ENCODE measurements around the gene GFOD2. TPM values are rescaled to one million over a fixed set of nuclear protein-coding genes. Genes with fewer than 3 reads are reported as not detected.
"Not testable (repeated sequence)": the region's sequence is repeated elsewhere in the genome, so short reads cannot be mapped to it uniquely, and the experiment has no call there.

Gene GFOD2
- total RNA-seq, 1 experiment from 2014 or later = 26.2 TPM

GRCh38 chr16:67709050-67709449 is 10.1 kb downstream of the GFOD2 start:
- no peak for DNase-seq (ENCODE audit: low spot score)
- in situ Hi-C loops (cut with HindIII; ENCODE audit: low sequenced_read_pairs) = no loop called here

GRCh38 chr16:67708368-67708771 is 10.7 kb downstream of the GFOD2 start:
- DNase-seq (ENCODE audit: low spot score) = no peak
- in situ Hi-C loops (cut with HindIII; ENCODE audit: low sequenced_read_pairs) = no loop called here

GRCh38 chr16:67707790-67708189 is 11.3 kb downstream of the GFOD2 start:
- in situ Hi-C loops (cut with HindIII; ENCODE audit: low sequenced_read_pairs) = no loop called here
- DNase-seq (ENCODE audit: low spot score) = no peak

GRCh38 chr16:67707210-67707609 is 11.9 kb downstream of the GFOD2 start:
- in situ Hi-C loops (cut with HindIII; ENCODE audit: low sequenced_read_pairs) = no loop called here

GRCh38 chr16:67704110-67704509 is 15.0 kb downstream of the GFOD2 start:
- in situ Hi-C loops (cut with HindIII; ENCODE audit: low sequenced_read_pairs) = no loop called here
- no peak for DNase-seq (ENCODE audit: low spot score)

More at GRCh38 chr16:67707210-67707609, 11.9 kb downstream of the GFOD2 start:
- no peak for DNase-seq (ENCODE audit: low spot score)

GRCh38 chr16:67703626-67704025 is 15.5 kb downstream of the GFOD2 start:
- peak; percentile 24 for DNase-seq (ENCODE audit: low spot score)
- in situ Hi-C loops (cut with HindIII; ENCODE audit: low sequenced_read_pairs) = no loop called here

GRCh38 chr16:67702130-67702529 is 17.0 kb downstream of the GFOD2 start:
- in situ Hi-C loops (cut with HindIII; ENCODE audit: low sequenced_read_pairs) = no loop called here
- peak; percentile 27 for DNase-seq (ENCODE audit: low spot score)

GRCh38 chr16:67701420-67701819 is 17.7 kb downstream of the GFOD2 start:
- peak; percentile 37 for DNase-seq (ENCODE audit: low spot score)
- in situ Hi-C loops (cut with HindIII; ENCODE audit: low sequenced_read_pairs) = no loop called here

- in situ Hi-C loops (cut with HindIII; ENCODE audit: low sequenced_read_pairs) = loop anchor here (25.0 kb wide), 1 partner anchor 188 kb away; the partner anchor contains the start of genes NRN1L and PSKH1
- no peak for DNase-seq (ENCODE audit: low spot score)
Observed at GRCh38 chr16:67699265-67699664, 19.9 kb downstream of the GFOD2 start.

- in situ Hi-C loops (cut with HindIII; ENCODE audit: low sequenced_read_pairs) = loop anchor here (25.0 kb wide), 1 partner anchor 190 kb away; the partner anchor contains the start of genes NRN1L and PSKH1
- no peak for DNase-seq (ENCODE audit: low spot score)
Observed at GRCh38 chr16:67697422-67698185, 21.5 kb downstream of the GFOD2 start.

GRCh38 chr16:67694611-67695010 is 24.5 kb downstream of the GFOD2 start:
- in situ Hi-C loops (cut with HindIII; ENCODE audit: low sequenced_read_pairs) = loop anchor here (25.0 kb wide), 1 partner anchor 193 kb away; the partner anchor contains the start of genes NRN1L and PSKH1
- DNase-seq (ENCODE audit: low spot score) = peak; percentile 94

GRCh38 chr16:67693517-67694285 is 25.4 kb downstream of the GFOD2 start:
- in situ Hi-C loops (cut with HindIII; ENCODE audit: low sequenced_read_pairs) = loop anchor here (25.0 kb wide), 1 partner anchor 194 kb away; the partner anchor contains the start of genes NRN1L and PSKH1

GRCh38 chr16:67685388-67686112 is 33.6 kb downstream of the GFOD2 start:
- in situ Hi-C loops (cut with HindIII; ENCODE audit: low sequenced_read_pairs) = loop anchor here (25.0 kb wide), 1 partner anchor 202 kb away; the partner anchor contains the start of genes NRN1L and PSKH1

More at GRCh38 chr16:67693517-67694285, 25.4 kb downstream of the GFOD2 start:
- not testable (repeated sequence) for DNase-seq (ENCODE audit: low spot score)

GRCh38 chr16:67683767-67684166 is 35.3 kb downstream of the GFOD2 start:
- no peak for DNase-seq (ENCODE audit: low spot score)
- in situ Hi-C loops (cut with HindIII; ENCODE audit: low sequenced_read_pairs) = loop anchor here (5.0 to 25.0 kb wide), 2 partner anchors 34 to 204 kb away; partner anchors contain the start of genes GFOD2, NRN1L and PSKH1

More at GRCh38 chr16:67685388-67686112, 33.6 kb downstream of the GFOD2 start:
- peak; percentile 22 for DNase-seq (ENCODE audit: low spot score)

- no peak for DNase-seq (ENCODE audit: low spot score)
- in situ Hi-C loops (cut with HindIII; ENCODE audit: low sequenced_read_pairs) = loop anchor here (5.0 to 25.0 kb wide), 2 partner anchors 37 to 207 kb away; partner anchors contain the start of genes GFOD2, NRN1L and PSKH1
Observed at GRCh38 chr16:67679935-67680897, 38.9 kb downstream of the GFOD2 start.

- in situ Hi-C loops (cut with HindIII; ENCODE audit: low sequenced_read_pairs) = loop anchor here (25.0 kb wide), 1 partner anchor 209 kb away; the partner anchor contains the start of genes NRN1L and PSKH1
- no peak for DNase-seq (ENCODE audit: low spot score)
Observed at GRCh38 chr16:67678354-67679023, 40.6 kb downstream of the GFOD2 start.

GRCh38 chr16:67677712-67678111 is 41.4 kb downstream of the GFOD2 start:
- in situ Hi-C loops (cut with HindIII; ENCODE audit: low sequenced_read_pairs) = loop anchor here (25.0 kb wide), 1 partner anchor 210 kb away; the partner anchor contains the start of genes NRN1L and PSKH1
- DNase-seq (ENCODE audit: low spot score) = no peak
